ENCODE results near the gene TMEM120B.
A peak's percentile ranks its signal among the peaks of the same experiment; 100 is the strongest.
"Not testable (repeated sequence)": the region's sequence is repeated elsewhere in the genome, so short reads cannot be mapped to it uniquely, and the experiment has no call there.

The TMEM120B gene

DNA sequence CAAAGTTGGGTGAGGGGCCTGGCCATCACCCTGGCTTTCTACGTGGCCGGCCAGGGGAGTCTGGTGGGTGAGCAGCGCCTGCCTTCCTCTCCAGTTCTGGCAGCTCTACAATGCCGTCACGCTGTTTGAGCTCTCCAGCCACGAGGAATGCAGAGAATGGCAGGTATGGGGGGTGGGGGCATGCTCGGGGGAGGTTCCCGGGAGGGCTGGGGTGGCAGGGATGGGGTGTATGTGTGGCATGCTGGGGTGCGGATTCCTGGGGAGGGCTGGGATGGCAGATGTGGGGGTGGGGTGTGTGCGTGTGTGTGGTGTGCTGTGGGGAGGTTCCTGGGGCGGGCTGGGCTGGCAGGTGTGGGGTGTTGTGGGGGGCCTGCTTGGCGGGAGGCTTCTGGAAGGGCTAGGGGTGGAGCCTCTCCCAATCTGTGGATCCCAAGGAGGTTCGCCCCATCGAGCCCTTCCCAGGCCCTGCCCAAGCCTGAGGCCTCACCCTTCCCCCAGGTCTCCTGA, 62.5 kb downstream of the TMEM120B start:
- DNase-seq (ENCODE audit: low spot score) = no peak

DNA sequence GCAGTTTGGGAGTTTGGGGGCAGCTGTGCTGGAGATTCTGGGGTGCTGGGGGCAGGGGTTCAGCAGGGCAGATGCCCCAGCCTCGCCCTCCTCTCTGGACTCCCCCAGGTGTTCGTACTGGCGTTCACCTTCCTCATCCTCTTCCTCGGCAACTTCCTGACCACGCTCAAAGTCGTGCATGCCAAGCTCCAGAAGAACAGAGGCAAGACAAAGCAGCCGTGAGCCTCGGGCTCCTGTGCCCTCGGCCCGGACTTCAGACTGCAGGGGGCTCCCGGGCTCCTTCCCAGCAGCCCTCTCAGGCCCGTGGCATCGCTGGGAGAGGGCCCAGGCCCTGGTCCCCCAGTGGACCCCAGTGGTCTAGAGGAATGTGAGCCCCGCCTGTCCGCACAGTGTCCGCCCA, 62.9 kb downstream of the TMEM120B start:
- no peak for DNase-seq (ENCODE audit: low spot score)

- peak; percentile 88 for DNase-seq (ENCODE audit: low spot score)
These were observed 63.9 kb downstream of the TMEM120B start for GRCh38 chr12:121776190-121777098.

DNA sequence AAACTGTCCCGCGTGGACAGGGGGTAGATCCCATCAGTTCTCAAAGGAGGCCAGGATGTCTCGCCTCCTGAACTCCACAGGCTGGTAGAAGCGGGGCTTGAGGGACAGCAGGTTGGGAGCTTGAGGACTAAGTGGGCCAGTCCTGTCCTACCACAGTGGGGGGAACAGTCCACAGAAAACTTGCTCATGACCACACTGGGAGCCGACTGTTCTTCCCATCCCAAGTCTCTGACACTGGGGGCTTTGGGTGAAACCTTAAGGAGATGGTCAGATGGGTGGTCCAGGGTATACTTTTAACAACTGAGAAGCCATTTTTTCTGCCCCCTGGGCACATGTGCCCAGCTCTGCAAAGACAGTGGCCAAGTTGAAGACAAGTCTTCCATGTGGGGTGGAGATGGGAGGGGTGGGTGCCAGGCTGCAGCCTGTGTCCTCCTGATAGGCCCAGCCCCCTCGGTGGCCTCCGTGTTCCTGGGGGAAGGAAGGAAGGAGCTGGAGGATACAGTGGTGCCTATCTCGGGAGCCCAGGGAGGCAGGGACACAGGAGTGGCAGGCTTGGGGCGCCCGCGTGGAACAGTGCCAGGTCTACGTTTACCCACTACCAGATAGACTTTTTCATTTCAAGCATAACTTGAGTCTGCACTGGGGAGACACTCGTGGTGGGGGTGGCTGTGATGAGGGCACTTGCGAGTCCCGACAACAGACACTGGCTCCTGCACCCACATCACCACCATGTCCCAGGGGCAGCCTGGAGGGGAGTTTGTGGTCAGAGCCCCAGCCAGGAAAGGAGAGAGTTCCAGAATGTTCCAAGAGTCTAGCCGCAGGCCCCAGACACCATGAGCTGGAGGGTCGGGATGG, 66.2 kb downstream of the TMEM120B start:
- DNase-seq (ENCODE audit: low spot score) = no peak

DNA sequence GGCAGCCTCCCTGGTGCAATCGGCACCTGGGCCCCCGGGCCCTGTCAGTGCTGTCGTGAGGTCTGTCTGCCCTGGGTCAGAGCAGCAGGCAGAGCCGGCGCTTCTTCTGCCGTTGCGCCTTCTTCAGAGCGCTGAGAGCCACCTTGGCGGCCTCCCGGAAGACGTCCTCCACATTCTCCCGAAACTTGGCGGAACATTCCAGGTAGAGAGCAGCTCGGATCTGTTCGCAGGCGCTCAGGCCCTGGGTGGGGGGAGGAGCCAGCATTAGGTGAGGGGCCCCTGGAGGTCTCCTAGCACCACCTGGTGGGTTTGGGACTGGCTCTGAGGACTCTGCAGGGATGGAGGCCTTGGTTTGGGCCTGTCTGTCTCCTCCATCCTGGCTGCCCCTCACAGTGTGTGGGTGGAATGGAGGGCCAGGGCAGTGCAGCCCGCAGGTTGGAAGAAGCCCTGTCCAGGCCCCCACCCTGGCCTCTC, 66.9 kb downstream of the TMEM120B start:
- no peak for DNase-seq (ENCODE audit: low spot score)

DNA sequence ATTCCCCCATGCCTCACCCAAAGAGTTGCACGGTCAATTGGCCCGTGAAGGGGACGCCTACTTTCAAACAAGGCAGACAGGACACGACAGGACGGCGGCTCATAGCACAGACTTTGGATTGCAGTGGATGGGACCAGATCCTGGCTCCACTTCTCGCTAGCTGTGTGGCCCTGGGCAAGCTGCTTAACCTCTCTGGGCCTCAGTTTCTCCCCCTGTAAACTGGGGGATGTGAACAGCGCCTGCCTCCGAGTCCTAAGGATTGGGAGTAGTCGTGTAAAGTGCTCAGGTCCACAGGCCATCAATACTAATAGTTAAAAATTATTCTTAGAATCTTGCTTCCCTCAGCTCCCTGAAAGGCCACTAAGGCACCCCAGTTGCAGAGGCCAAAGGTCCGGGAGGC, 67.9 kb downstream of the TMEM120B start:
- DNase-seq (ENCODE audit: low spot score) = no peak

- DNase-seq (ENCODE audit: low spot score) = no peak
These were observed 69.0 kb downstream of the TMEM120B start for GRCh38 chr12:121781484-121781997.

GRCh38 chr12:121781998-121782979, 69.7 kb downstream of the TMEM120B start:
- no peak for DNase-seq (ENCODE audit: low spot score)

- no peak for DNase-seq (ENCODE audit: low spot score)
These were observed 71.2 kb downstream of the TMEM120B start for GRCh38 chr12:121783766-121784165.

DNA sequence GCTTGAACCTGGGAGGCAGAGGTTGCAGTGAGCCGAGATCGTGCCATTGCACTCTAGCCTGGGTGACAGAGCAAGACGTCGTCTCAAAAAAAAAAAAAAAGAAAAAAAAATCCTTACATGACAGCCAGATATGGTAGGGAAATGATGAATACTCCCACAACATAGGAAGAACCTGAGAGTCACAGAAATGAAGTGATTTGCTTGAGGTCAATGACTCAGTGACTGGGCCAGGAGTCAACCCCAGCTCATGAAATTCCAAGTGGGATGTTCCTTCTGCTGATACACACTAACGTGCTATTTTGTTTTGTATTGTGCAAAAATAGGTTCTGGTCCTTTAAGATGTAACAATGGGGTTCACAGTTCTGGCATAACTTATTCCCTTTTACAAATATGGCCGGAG, 71.9 kb downstream of the TMEM120B start:
- peak; percentile 84 for DNase-seq (ENCODE audit: low spot score)

DNA sequence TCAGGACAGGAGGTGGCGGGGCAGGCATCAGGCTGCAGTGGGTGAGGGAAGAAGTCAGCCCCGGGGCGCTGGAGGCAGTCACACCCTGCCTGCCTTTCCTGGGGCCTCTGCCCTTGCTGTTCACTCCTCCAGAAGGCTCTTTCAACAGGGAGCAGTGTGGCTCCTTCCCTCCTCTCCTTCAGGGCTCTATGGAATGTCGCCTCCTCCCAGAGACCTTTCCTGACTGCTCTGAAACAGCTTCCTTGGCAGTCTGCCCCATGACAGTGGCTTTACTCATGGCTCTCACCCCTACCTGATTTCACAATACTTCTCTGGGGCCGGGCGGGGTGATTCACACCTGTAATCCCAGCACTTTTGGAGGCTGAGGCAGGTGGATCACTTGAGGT, 73.9 kb downstream of the TMEM120B start:
- DNase-seq (ENCODE audit: low spot score) = peak; percentile 69

GRCh38 chr12:121787063-121788025, 74.8 kb downstream of the TMEM120B start:
- no peak for DNase-seq (ENCODE audit: low spot score)

DNA sequence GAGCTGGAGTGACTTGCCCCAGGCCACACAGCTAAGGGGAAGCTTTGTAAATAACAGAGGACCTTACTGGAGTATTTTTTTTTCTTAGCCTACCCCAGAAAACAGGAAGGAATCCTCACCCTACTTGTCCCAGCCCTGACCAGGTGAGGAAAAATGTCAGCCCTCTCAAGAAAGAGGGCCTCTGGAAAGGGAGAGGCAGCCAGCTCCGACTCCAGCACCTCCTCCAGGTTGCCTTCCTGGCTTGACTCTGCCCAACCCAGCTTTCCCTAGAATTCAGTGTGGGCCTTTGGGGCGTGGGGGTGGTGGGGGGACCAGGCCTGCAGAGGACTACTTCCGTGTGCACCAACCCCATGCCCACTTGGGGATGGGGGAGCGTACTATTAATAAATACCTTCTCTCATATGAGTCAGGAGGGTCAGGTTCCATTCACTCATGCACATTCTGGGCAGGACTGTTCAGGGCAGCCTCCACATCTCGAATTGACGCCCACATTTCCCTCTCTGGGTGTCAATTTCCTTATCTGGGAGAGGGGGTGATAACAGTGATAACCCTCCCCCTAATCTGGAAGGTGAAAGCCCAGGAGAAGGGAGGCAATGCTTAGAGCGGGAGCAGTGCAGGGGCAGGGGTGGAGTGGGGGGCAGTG, 75.7 kb downstream of the TMEM120B start:
- DNase-seq (ENCODE audit: low spot score) = no peak

GRCh38 chr12:121789233-121789781, 76.8 kb downstream of the TMEM120B start:
- no peak for DNase-seq (ENCODE audit: low spot score)

- no peak for DNase-seq (ENCODE audit: low spot score)
These were observed 77.5 kb downstream of the TMEM120B start for GRCh38 chr12:121789800-121790728.

DNA sequence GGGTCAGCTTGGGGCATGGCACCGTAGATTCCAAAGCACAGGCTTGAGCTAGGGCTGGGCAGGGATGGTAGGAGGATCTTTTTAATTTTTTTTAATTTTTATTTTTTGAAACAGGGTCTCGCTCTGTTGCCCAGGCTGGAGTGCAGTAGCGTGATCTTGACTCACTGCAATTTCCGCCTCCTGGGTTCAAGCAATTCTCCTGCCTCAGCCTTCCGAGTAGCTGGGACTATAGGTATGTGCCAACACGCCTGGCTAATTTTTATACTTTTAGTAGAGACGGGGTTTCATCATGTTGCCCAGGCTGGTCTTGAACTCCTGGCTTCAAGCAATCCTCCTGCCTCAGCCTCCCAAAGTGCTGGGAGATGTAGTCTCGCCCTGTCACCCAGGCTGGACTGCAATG, 78.2 kb downstream of the TMEM120B start:
- not testable (repeated sequence) for DNase-seq (ENCODE audit: low spot score)

DNA sequence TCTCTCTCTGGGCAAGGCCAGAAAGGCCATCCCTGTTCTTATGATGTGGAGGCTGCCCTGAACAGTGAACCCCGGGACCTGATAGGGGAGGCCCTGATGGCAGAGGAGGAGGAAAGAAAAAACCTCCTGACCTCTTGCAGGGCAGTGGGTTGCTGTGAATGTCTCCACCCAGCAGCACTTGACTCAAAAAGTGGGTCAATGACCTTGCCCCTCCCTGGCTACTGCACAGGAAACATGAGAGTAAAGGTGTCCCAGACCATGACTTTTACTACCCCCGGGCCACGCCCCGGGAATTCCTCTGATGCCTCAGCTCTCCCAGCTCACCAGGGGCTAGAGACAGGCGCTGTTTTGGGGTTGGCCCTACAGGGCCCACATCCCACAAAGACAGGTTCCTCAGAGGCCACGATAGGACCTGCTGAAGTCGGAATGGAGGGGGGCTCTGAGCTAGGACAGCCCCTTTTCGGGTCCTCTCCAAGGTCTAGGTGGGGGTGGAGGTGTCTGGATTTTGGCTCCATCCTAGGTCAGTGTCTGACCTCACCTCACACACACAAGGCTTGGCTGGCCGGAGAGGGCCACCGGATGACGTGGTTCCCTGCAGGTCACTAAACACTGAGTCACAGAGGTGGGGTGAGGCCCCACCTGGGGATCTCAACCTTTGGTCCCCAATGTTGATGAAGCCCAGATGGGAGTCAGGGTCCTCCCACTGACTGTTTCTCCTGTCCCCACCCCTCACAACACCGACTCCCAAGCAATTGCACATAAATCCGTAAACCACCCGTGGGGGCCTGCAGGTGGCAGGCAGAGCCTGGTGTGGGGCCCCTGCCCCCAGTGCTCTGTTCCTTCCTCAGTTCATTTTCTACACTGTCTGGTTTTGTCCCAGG, 79.4 kb downstream of the TMEM120B start:
- no peak for DNase-seq (ENCODE audit: low spot score)

All from GM03348 (cell line).